OCI-LY3 (cell line): ENCODE data around the gene ERBB4.
"Not testable (repeated sequence)": the region's sequence is repeated elsewhere in the genome, so short reads cannot be mapped to it uniquely, and the experiment has no call there.

ENCODE experiments used
- H2AFZ ChIP-seq: fragments of 200-600, 300-600 bp; shearing (Covaris generic); 2 replicates; pipeline ENCODE4 v1.6.0; 2014; ENCODE audit warnings: antibody characterized with exemption, low read depth, low read length
- H3K27ac ChIP-seq: fragments of 200-600, 300-600 bp; sonication (generic); 2 replicates; pipeline ENCODE4 v1.5.1; 2014; ENCODE audit warnings: mild to moderate bottlenecking, low read length, moderate library complexity, mixed read lengths
- H3K27me3 ChIP-seq: fragments of 200-600, 300-600 bp; sonication (generic); 2 replicates; pipeline ENCODE4 v1.6.1; 2014; ENCODE audit warnings: low read depth, low read length, mixed read lengths
- H3K36me3 ChIP-seq: fragments of 200-600, 300-600 bp; sonication (generic); replicated peaks from 2 replicates; pipeline ENCODE3; 2014; ENCODE audit warnings: low read depth, low read length, mixed read lengths
- H3K4me1 ChIP-seq: fragments of 300-600, 200-600 bp; sonication (generic); 2 replicates; pipeline ENCODE4 v1.6.1; 2014; ENCODE audit warnings: low read length, mixed read lengths
- H3K4me2 ChIP-seq: fragments of 200-600, 300-600 bp; sonication (generic); 2 replicates; pipeline ENCODE4 v1.6.1; 2014; ENCODE audit warnings: low read length, mixed read lengths
- H3K4me3 ChIP-seq: fragments of 300-600, 200-600 bp; sonication (generic); 2 replicates; pipeline ENCODE4 v1.5.1; 2014; ENCODE audit warnings: antibody characterized with exemption, mild to moderate bottlenecking, low read length, moderate library complexity
- H3K79me2 ChIP-seq: fragments of 300-600, 200-600 bp; shearing (Covaris generic); 2 replicates; pipeline ENCODE4 v1.6.1; 2014; ENCODE audit warnings: mild to moderate bottlenecking, low read length, mixed read lengths
- H3K9ac ChIP-seq: fragments of 300-600, 200-600 bp; shearing (Covaris generic); 2 replicates; pipeline ENCODE4 v1.6.0; 2014; ENCODE audit warnings: mild to moderate bottlenecking, low read length, moderate library complexity
- H3K9me3 ChIP-seq: fragments of 200-600, 300-600 bp; shearing (Covaris generic); 2 replicates; pipeline ENCODE4 v1.6.1; 2014; ENCODE audit warnings: low read length, mixed read lengths; ENCODE audit not compliant: insufficient read depth
- H4K20me1 ChIP-seq: fragments of 200-600, 300-600 bp; sonication (generic); 2 replicates; pipeline ENCODE4 v1.6.1; 2016; ENCODE audit warnings: low read length, mixed read lengths; ENCODE audit not compliant: insufficient read depth
- CTCF ChIP-seq: fragments of 200-600, 300-600 bp; sonication (generic); IDR thresholded peaks from 2 replicates; pipeline ENCODE4 v1.5.1; 2014; ENCODE audit warnings: antibody characterized with exemption, low read length, low read depth
- EZH2phosphoT487 ChIP-seq: fragments of 200-600 bp; shearing (Covaris generic); IDR thresholded peaks from 2 replicates; pipeline ENCODE4 v1.6.1; 2018; ENCODE audit warnings: antibody characterized with exemption, mixed run types, low read depth

Gene ERBB4

GRCh38 chr2:212477571-212477970, 61.0 kb downstream of the ERBB4 start:
- H3K9ac ChIP-seq, result no peak overlapping the region
- H3K4me3 ChIP-seq, result no peak overlapping the region
- no peaks in the 10 kb centered on the region for H3K36me3 ChIP-seq
- H2AFZ ChIP-seq, result no peak overlapping the region
- H3K27ac ChIP-seq, result no peak overlapping the region
- no peak for TF ChIP-seq CTCF
- no peak for TF ChIP-seq EZH2phosphoT487
- H3K4me1 ChIP-seq, result no peaks in the 10 kb centered on the region
- no peaks in the 10 kb centered on the region for H3K9me3 ChIP-seq
- no peaks in the 10 kb centered on the region for H3K27me3 ChIP-seq
- no peaks in the 10 kb centered on the region for H3K79me2 ChIP-seq
- no peak overlapping the region for H3K4me2 ChIP-seq
- no peaks in the 10 kb centered on the region for H4K20me1 ChIP-seq

- TF ChIP-seq CTCF (no peak), EZH2phosphoT487 (no peak)
- Histone ChIP-seq H3K27ac (no peak overlapping the region), H3K9me3 (no peaks in the 10 kb centered on the region), H3K4me2 (no peak overlapping the region), H3K79me2 (no peaks in the 10 kb centered on the region), H3K27me3 (no peaks in the 10 kb centered on the region), H3K4me3 (no peak overlapping the region), H3K36me3 (no peaks in the 10 kb centered on the region), H4K20me1 (no peaks in the 10 kb centered on the region), H3K4me1 (peaks cover 10% of the 10 kb centered on the region), H2AFZ (no peak overlapping the region), H3K9ac (no peak overlapping the region)
Observed at GRCh38 chr2:212473211-212473610, 65.4 kb downstream of the ERBB4 start.

- H4K20me1 ChIP-seq, H3K4me2 ChIP-seq, H2AFZ ChIP-seq, H3K9ac ChIP-seq, H3K79me2 ChIP-seq, H3K27me3 ChIP-seq, H3K36me3 ChIP-seq, H3K9me3 ChIP-seq, H3K4me3 ChIP-seq, H3K27ac ChIP-seq: not testable (repeated sequence)
- peaks cover 17% of the 10 kb centered on the region for H3K4me1 ChIP-seq
Observed at GRCh38 chr2:212467551-212467950, 71.1 kb downstream of the ERBB4 start.

GRCh38 chr2:212465456-212465855, 73.1 kb downstream of the ERBB4 start:
- H3K9me3 ChIP-seq, result no peaks in the 10 kb centered on the region
- H3K79me2 ChIP-seq, result no peaks in the 10 kb centered on the region
- no peak overlapping the region for H3K4me2 ChIP-seq
- H3K9ac ChIP-seq, result no peak overlapping the region
- no peak overlapping the region for H3K27ac ChIP-seq
- H2AFZ ChIP-seq, result no peak overlapping the region
- no peak for TF ChIP-seq CTCF
- no peak for TF ChIP-seq EZH2phosphoT487
- H4K20me1 ChIP-seq, result no peaks in the 10 kb centered on the region
- H3K4me1 ChIP-seq, result peaks cover 12% of the 10 kb centered on the region
- H3K27me3 ChIP-seq, result no peaks in the 10 kb centered on the region
- no peaks in the 10 kb centered on the region for H3K36me3 ChIP-seq
- H3K4me3 ChIP-seq, result no peak overlapping the region

- H3K9me3 ChIP-seq, H3K27ac ChIP-seq, H3K27me3 ChIP-seq, H3K4me3 ChIP-seq, H3K36me3 ChIP-seq, H3K4me2 ChIP-seq, H3K9ac ChIP-seq, H3K79me2 ChIP-seq, H3K4me1 ChIP-seq, H2AFZ ChIP-seq, H4K20me1 ChIP-seq: not testable (repeated sequence)
Observed at GRCh38 chr2:212461708-212462107, 76.9 kb downstream of the ERBB4 start.
